ENCODE results near the gene DDX42. TPM values are rescaled to one million over a fixed set of nuclear protein-coding genes. Genes with fewer than 3 reads are reported as not detected.

The DDX42 gene
- total and polyA plus RNA-seq, 2 of the 13 experiments (the other 11 are each of a cell fraction or from before 2014, with no cell fraction given), result 87.2 to 92.9 TPM

- TF ChIP-seq ZNF407 (CRISPR knock-in tag; IDR thresholded peaks at IDR 0.05; ENCODE audit: not compliant biosample characterization), result peak; percentile 31
- TF ChIP-seq KLF15 (CRISPR knock-in tag; IDR thresholded peaks at IDR 0.05; ENCODE audit: borderline replicate concordance), result peak; percentile 40
- peak; percentile 99 for TF ChIP-seq ZBTB25 (CRISPR knock-in tag; IDR thresholded peaks at IDR 0.05)
- TF ChIP-seq DMTF1 (CRISPR knock-in tag; IDR thresholded peaks at IDR 0.05), result 0 out of 2 replicates have a peak, but pooled peaks have one; percentile 76
- TF ChIP-seq TOPORS (CRISPR knock-in tag; IDR thresholded peaks at IDR 0.05), result no peak; the same call in none of the 2 replicates
- TF ChIP-seq ATF1 (CRISPR knock-in tag; IDR thresholded peaks at IDR 0.05), result peak; percentile 96
- peak; percentile 30; the same call in 1 of the 2 replicates for TF ChIP-seq ZNF121 (CRISPR knock-in tag; IDR thresholded peaks at IDR 0.05)
- TF ChIP-seq GLMP (CRISPR knock-in tag; IDR thresholded peaks at IDR 0.05; ENCODE audit: borderline replicate concordance), result no peak
- no peak for TF ChIP-seq SP1 (IDR thresholded peaks at IDR 0.05)
- peak; percentile 70 for TF ChIP-seq SP1 (CRISPR knock-in tag; IDR thresholded peaks at IDR 0.05)
- TF ChIP-seq WIZ (CRISPR knock-in tag; IDR thresholded peaks at IDR 0.05), result no peak; the same call in none of the 2 replicates
- peak; percentile 44; the same call in 1 of the 2 replicates for TF ChIP-seq ZNF776 (CRISPR knock-in tag; IDR thresholded peaks at IDR 0.05)
- TF ChIP-seq RFXAP (CRISPR knock-in tag; IDR thresholded peaks at IDR 0.05; ENCODE audit: borderline replicate concordance), result peak; percentile 75; the same call in 1 of the 2 replicates
- peak; percentile 82; the same call in 1 of the 2 replicates for TF ChIP-seq ZSCAN29 (CRISPR knock-in tag; conservative IDR thresholded peaks at IDR 0.05)
- peak; percentile 86 for TF ChIP-seq ARNTL (CRISPR knock-in tag; IDR thresholded peaks at IDR 0.05)
- peak; percentile 83; the same call in 1 of the 2 replicates for TF ChIP-seq ZNF768 (CRISPR knock-in tag; IDR thresholded peaks at IDR 0.05)
Observed at GRCh38 chr17:63773272-63774140, 464 bp upstream of the DDX42 start, which contains the start of gene CCDC47 (continued).
